Lower lobe of right lung (tissue), 2 donors: Measurements from ENCODE around the gene HIGD1A. TPM values are rescaled to one million over a fixed set of nuclear protein-coding genes. Genes with fewer than 3 reads are reported as not detected.
"Not testable (repeated sequence)": the region's sequence is repeated elsewhere in the genome, so short reads cannot be mapped to it uniquely, and the experiment has no call there.

Experiments
- ATAC-seq, 2 donors: fragments of 200-7000 bp; cut with Tn5 transposase; one replicate each; pipeline ENCODE4 v1.9.1; 2020 to 2022; ENCODE audit warnings: mild to moderate bottlenecking in 2 of 2, moderate library complexity in 2 of 2
- DNase-seq: peaks from one replicate; pipeline ENCODE4 v3.0.0-alpha.2; 2020
- H3K27ac ChIP-seq: fragments of 200-600 bp; one replicate; pipeline ENCODE4 v1.8.0; 2022
- H3K27me3 ChIP-seq: fragments of 200-600 bp; one replicate; pipeline ENCODE4 v1.8.0; 2022; ENCODE audit warnings: low read depth
- H3K36me3 ChIP-seq: fragments of 200-600 bp; one replicate; pipeline ENCODE4 v1.8.0; 2022; ENCODE audit warnings: mild to moderate bottlenecking
- H3K4me1 ChIP-seq: fragments of 200-600 bp; one replicate; pipeline ENCODE4 v1.8.0; 2022
- H3K4me3 ChIP-seq: fragments of 200-600 bp; one replicate; pipeline ENCODE4 v1.8.0; 2022; ENCODE audit warnings: mild to moderate bottlenecking
- H3K9me3 ChIP-seq: fragments of 200-600 bp; one replicate; pipeline ENCODE4 v1.8.0; 2022
- CTCF ChIP-seq: fragments of 200-600 bp; IDR thresholded peaks from one replicate; pipeline ENCODE4 v1.8.0; 2022; ENCODE audit warnings: antibody characterized with exemption, mild to moderate bottlenecking
- intact Hi-C: fragments of 100-400 bp; cut with DNase I; formaldehyde crosslinking; loops from one replicate; pipeline ENCODE4 v1.11.0; 2022
- total RNA-seq: library from RNA; stranded (reverse); fragmentation: NEBNext Ultra II Directional; extraction: Animal tissue kit (Norgen Biotek cat#: 25700); gene quantifications from one replicate; pipeline ENCODE4 v1.2.1, GENCODE V29; 2021
- donor health status: DM: no; HTN: yes; CAD: no; lungs with severe emphysema.

Gene HIGD1A
- total RNA-seq, 1 donor from 2014 or later = 83.8 TPM

GRCh38 chr3:42814914-42815507 lies 10.7 kb upstream of the HIGD1A start:
- intact Hi-C loops = no loop called here
- H3K4me3 ChIP-seq = no peak overlapping the region
- H3K4me1 ChIP-seq = peaks cover 10% of the 10 kb centered on the region
- H3K9me3 ChIP-seq = no peaks in the 10 kb centered on the region
- H3K36me3 ChIP-seq = no peaks in the 10 kb centered on the region
- TF ChIP-seq CTCF = no peak
- no peak for DNase-seq
- ATAC-seq = no peak
- H3K27me3 ChIP-seq = no peaks in the 10 kb centered on the region
- no peak overlapping the region for H3K27ac ChIP-seq

DNA sequence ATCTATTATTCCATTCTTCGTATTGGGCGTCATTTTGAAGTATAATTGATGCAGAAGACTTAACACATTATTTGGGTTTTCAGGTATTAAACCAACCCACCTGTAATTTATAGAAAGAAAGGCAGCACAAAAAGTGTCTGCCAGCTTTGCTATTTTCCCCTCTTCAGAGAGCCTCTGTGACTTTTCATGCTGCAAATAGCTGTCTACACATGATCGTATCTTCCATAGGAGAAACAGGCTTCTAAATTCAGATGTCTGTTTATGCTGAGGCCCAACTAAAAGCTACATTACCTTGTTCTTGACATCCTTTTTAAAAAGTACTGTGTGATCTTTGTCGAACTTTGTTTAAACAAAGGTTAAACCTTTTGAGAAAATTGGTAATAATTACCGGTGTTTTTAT lies 10.0 kb upstream of the HIGD1A start:
- Histone ChIP-seq H3K9me3 (no peaks in the 10 kb centered on the region), H3K36me3 (no peaks in the 10 kb centered on the region), H3K4me1 (peaks cover 7% of the 10 kb centered on the region), H3K4me3 (no peak overlapping the region), H3K27me3 (no peaks in the 10 kb centered on the region), H3K27ac (no peak overlapping the region)
- ATAC-seq = no peak
- intact Hi-C loops = no loop called here
- DNase-seq = no peak
- TF ChIP-seq CTCF = no peak

DNA sequence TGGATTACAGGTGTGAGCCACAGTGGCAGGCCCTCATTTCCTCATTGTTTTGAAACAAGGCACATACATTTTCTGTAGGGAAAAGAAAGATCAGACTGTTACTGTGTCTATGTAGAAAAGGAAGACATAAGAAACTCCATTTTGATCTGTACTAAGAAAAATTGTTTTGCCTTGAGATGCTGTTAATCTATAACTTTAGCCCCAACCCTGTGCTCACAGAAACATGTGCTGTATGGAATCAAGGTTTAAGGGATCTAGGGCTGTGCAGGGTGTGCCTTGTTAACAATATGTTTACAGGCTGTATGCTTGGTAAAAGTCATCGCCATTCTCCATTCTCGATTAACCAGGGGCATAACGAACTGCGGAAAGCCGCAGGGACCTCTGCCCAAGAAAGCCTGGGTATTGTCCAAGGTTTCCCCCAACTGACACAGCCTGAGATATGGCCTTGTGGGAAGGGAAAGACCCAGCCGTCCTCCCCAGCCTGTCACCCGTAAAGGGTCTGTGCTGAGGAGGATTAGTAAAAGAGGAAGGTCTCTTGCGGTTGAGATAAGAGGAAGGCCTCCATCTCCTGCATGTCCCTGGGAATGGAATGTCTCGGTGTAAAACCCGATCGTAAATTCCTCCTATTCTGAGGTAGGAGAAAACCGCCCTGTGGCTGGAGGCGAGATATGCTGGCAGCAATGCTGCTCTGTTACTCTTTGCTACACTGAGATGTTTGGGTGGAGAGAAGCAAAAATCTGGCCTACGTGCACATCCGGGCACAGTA lies 7.0 kb upstream of the HIGD1A start:
- H3K4me1 ChIP-seq, H3K4me3 ChIP-seq, DNase-seq, H3K27ac ChIP-seq, H3K9me3 ChIP-seq, intact Hi-C loops, H3K36me3 ChIP-seq, ATAC-seq, H3K27me3 ChIP-seq: not testable (repeated sequence)

DNA sequence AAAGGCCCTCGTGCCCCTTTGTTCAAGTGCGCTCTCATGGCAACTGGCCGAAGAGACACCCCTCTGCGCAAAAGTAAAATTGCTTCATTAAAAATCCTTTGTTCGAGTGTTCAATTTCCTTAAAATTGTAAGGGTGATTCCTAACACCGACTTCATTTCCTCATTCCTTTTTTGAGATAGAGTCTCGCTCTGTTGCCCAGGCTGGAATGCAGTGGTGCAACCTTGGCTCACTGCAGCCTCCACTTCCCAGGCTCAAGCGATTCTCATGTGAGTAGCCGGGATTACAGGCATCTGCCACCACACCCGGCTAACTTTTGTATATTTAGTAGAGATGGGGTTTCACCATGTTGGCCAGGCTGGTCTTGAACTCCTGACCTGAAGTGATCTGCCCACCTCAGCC lies 6.4 kb upstream of the HIGD1A start:
- H3K4me1 ChIP-seq, ATAC-seq, H3K4me3 ChIP-seq, H3K9me3 ChIP-seq, H3K36me3 ChIP-seq, intact Hi-C loops, DNase-seq, H3K27me3 ChIP-seq, H3K27ac ChIP-seq: not testable (repeated sequence)

DNA sequence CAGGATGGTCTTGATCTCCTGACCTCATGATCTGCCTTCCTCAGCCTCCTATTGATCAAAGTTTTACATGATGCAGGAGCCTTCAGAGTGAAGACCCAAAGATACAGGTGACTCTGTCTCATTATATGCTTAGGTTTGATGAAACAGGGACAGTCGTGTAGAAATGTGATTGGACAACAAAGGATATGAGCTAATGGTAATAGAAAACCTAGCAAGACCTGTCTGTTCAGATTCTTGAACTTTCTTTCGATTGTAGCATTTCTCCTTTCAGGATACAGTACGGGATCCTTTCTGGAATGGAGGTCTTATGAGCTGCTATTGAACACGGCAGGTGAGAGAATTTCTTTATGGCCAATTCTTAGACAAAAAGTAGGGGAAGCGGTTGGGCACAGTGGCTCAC lies 4.9 kb upstream of the HIGD1A start, which contains the start of gene ACKR2:
Gene ACKR2 (plus strand): TSS at position 244 of the 400 bp plus-strand sequence. CDS start 55,058 bp downstream, outside the sequence.
- no peaks in the 10 kb centered on the region for H3K27me3 ChIP-seq
- no peaks in the 10 kb centered on the region for H3K36me3 ChIP-seq
- no peaks in the 10 kb centered on the region for H3K9me3 ChIP-seq
- TF ChIP-seq CTCF = no peak
- H3K27ac ChIP-seq = no peak within 1 kb of the TSS
- H3K4me3 ChIP-seq = no peak within 1 kb of the TSS
- intact Hi-C loops = no loop called here
- ATAC-seq (no peak), DNase-seq (no peak)
- H3K4me1 ChIP-seq = peaks cover 8% of the 10 kb centered on the region

- Histone ChIP-seq H3K27me3 (no peaks in the 10 kb centered on the region), H3K9me3 (no peaks in the 10 kb centered on the region), H3K4me1 (peaks cover 14% of the 10 kb centered on the region), H3K36me3 (no peaks in the 10 kb centered on the region), H3K4me3 (no peak overlapping the region), H3K27ac (no peak overlapping the region)
- DNase-seq (no peak), ATAC-seq (no peak)
- TF ChIP-seq CTCF = no peak
- intact Hi-C loops = no loop called here
Observed at GRCh38 chr3:42807929-42808328, 3.6 kb upstream of the HIGD1A start.
